ENCODE measurements around the gene CCDC92B.

The CCDC92B gene

GRCh38 chr17:2721603-2722002 lies 27.8 kb downstream of the CCDC92B start:
- H3K4me3 ChIP-seq (ENCODE audit: low read length): no peak overlapping the region
- no peak for DNase-seq (ENCODE audit: low read depth)
- TF ChIP-seq CTCF (conservative IDR thresholded peaks at IDR 0.05; ENCODE audit: low read length): no peak

- no peak for TF ChIP-seq CTCF (conservative IDR thresholded peaks at IDR 0.05; ENCODE audit: low read length)
- no peak for DNase-seq (ENCODE audit: low read depth)
- H3K4me3 ChIP-seq (ENCODE audit: low read length): no peak overlapping the region
These were observed 29.6 kb downstream of the CCDC92B start for GRCh38 chr17:2719861-2720260.

GRCh38 chr17:2718150-2718938 lies 31.1 kb downstream of the CCDC92B start:
- no peak for DNase-seq (ENCODE audit: low read depth)
- TF ChIP-seq CTCF (conservative IDR thresholded peaks at IDR 0.05; ENCODE audit: low read length): no peak
- no peak overlapping the region for H3K4me3 ChIP-seq (ENCODE audit: low read length)

GRCh38 chr17:2716649-2717048 lies 32.8 kb downstream of the CCDC92B start:
- no peak for DNase-seq (ENCODE audit: low read depth)
- TF ChIP-seq CTCF (conservative IDR thresholded peaks at IDR 0.05; ENCODE audit: low read length): no peak
- H3K4me3 ChIP-seq (ENCODE audit: low read length): no peak overlapping the region

- no peak overlapping the region for H3K4me3 ChIP-seq (ENCODE audit: low read length)
- no peak for TF ChIP-seq CTCF (conservative IDR thresholded peaks at IDR 0.05; ENCODE audit: low read length)
- DNase-seq (ENCODE audit: low read depth): no peak
These were observed 35.6 kb downstream of the CCDC92B start for GRCh38 chr17:2713881-2714280.

- TF ChIP-seq CTCF (conservative IDR thresholded peaks at IDR 0.05; ENCODE audit: low read length): no peak
- no peak for DNase-seq (ENCODE audit: low read depth)
- peak overlapping the region; percentile 62 for H3K4me3 ChIP-seq (ENCODE audit: low read length)
These were observed 37.0 kb downstream of the CCDC92B start for GRCh38 chr17:2712300-2713043.
